Hepatocyte (in vitro differentiated cells): ENCODE results near the gene MPZL2. TPM values are rescaled to one million over a fixed set of nuclear protein-coding genes. Genes with fewer than 3 reads are reported as not detected.

Experiments used
- DNase-seq: peaks from one replicate; pipeline ENCODE4 v3.0.0-alpha.2; 2016; ENCODE audit warnings: low spot score
- H2AFZ ChIP-seq: fragments of 200-600 bp; sonication (generic); 2 replicates; pipeline ENCODE4 v1.6.0; 2016; ENCODE audit warnings: antibody characterized with exemption, mild to moderate bottlenecking
- H3K27ac ChIP-seq: fragments of 200-600 bp; sonication (generic); 2 replicates; pipeline ENCODE4 v1.5.1; 2016; ENCODE audit warnings: mild to moderate bottlenecking
- H3K27me3 ChIP-seq: fragments of 200-600 bp; sonication (generic); 2 replicates; pipeline ENCODE4 v1.6.1; 2016
- H3K36me3 ChIP-seq: fragments of 200-600 bp; sonication (generic); replicated peaks from 2 replicates; pipeline ENCODE4 v1.5.1; 2016; ENCODE audit warnings: low read depth; ENCODE audit not compliant: insufficient read depth
- H3K4me1 ChIP-seq: fragments of 200-600 bp; sonication (generic); 2 replicates; pipeline ENCODE4 v1.5.1; 2016; ENCODE audit warnings: mild to moderate bottlenecking, moderate library complexity; ENCODE audit not compliant: insufficient read depth
- H3K4me2 ChIP-seq: fragments of 200-600 bp; sonication (generic); 2 replicates; pipeline ENCODE4 v1.6.0; 2016
- H3K4me3 ChIP-seq: fragments of 200-600 bp; sonication (generic); 2 replicates; pipeline ENCODE4 v1.5.1; 2016; ENCODE audit warnings: mild to moderate bottlenecking
- H3K79me2 ChIP-seq: fragments of 200-600 bp; sonication (generic); 2 replicates; pipeline ENCODE4 v1.6.0; 2017; ENCODE audit warnings: mild to moderate bottlenecking
- H3K9me2 ChIP-seq: fragments of 200-600 bp; sonication (generic); replicated peaks from 2 replicates; pipeline ENCODE4 v1.6.0; 2017; ENCODE audit warnings: mild to moderate bottlenecking; ENCODE audit not compliant: insufficient read depth
- H3K9me3 ChIP-seq: fragments of 200-600 bp; sonication (generic); 2 replicates; pipeline ENCODE4 v1.5.1; 2016; ENCODE audit warnings: low read depth, mild to moderate bottlenecking
- H4K20me1 ChIP-seq: fragments of 200-600 bp; sonication (generic); 2 replicates; pipeline ENCODE4 v1.6.0; 2016; ENCODE audit warnings: mild to moderate bottlenecking; ENCODE audit not compliant: insufficient read depth, poor library complexity, severe bottlenecking
- CTCF ChIP-seq: fragments of 200-600 bp; sonication (generic); IDR thresholded peaks from 2 replicates; pipeline ENCODE4 v1.5.1; 2016; ENCODE audit warnings: antibody characterized with exemption, mild to moderate bottlenecking; ENCODE audit not compliant: poor library complexity
- EZH2 ChIP-seq: fragments of 200-600 bp; sonication (generic); IDR thresholded peaks from 2 replicates; pipeline ENCODE4 v1.6.1; 2016; ENCODE audit warnings: antibody characterized with exemption, mild to moderate bottlenecking, borderline replicate concordance
- EZH2phosphoT487 ChIP-seq: fragments of 200-600 bp; sonication (generic); IDR thresholded peaks from one replicate; pipeline ENCODE4 v1.6.1; 2018; ENCODE audit warnings: antibody characterized with exemption, mild to moderate bottlenecking, low read depth, moderate library complexity; ENCODE audit not compliant: unreplicated experiment, severe bottlenecking
- WGBS: methylation state at CpG from one replicate; pipeline ENCODE4 v1.1.6; 2016; ENCODE audit warnings: low lambda C conversion rate; ENCODE audit errors: missing lambda C conversion rate; 5-methylcytosine and 5-hydroxymethylcytosine counted together
- polyA plus RNA-seq: library from polyadenylated mRNA; unstranded; fragments of >200 nt; fragmentation: Nextera tagmentation; extraction: Ambion mirVana; gene quantifications from 2 replicates; pipeline ENCODE4 v1.2.1, GENCODE V29; 2016
- total RNA-seq: library from RNA; depleted of rRNA; stranded (reverse); fragments of >200 nt; gene quantifications from 2 replicates; pipeline ENCODE4 v1.2.3, GENCODE V29; 2014

The MPZL2 gene
- total and polyA plus RNA-seq, 2 experiments from 2014 or later = 47.2 to 48.0 TPM

GRCh38 chr11:118243993-118244762, 19.9 kb downstream of the MPZL2 start:
- H3K4me1 ChIP-seq = peaks cover 23% of the 10 kb centered on the region

GRCh38 chr11:118243161-118243560, 20.9 kb downstream of the MPZL2 start:
- H3K27ac ChIP-seq = no peak overlapping the region
- H3K27me3 ChIP-seq = no peaks in the 10 kb centered on the region
- H3K9me2 ChIP-seq = no peaks in the 10 kb centered on the region
- TF ChIP-seq CTCF (no peak), EZH2 (no peak), EZH2phosphoT487 (no peak)
- no peaks in the 10 kb centered on the region for H3K36me3 ChIP-seq
- peaks cover 22% of the 10 kb centered on the region for H3K79me2 ChIP-seq
- H4K20me1 ChIP-seq = no peaks in the 10 kb centered on the region
- no peak overlapping the region for H2AFZ ChIP-seq
- DNase-seq = no peak
- H3K4me1 ChIP-seq = peaks cover 23% of the 10 kb centered on the region
- no peak overlapping the region for H3K4me3 ChIP-seq
- 67% methylated on average over 8 of the region's 8 CpGs for WGBS
- no peak overlapping the region for H3K4me2 ChIP-seq
- no peaks in the 10 kb centered on the region for H3K9me3 ChIP-seq

More at GRCh38 chr11:118243993-118244762, 19.9 kb downstream of the MPZL2 start:
- H3K9me2 ChIP-seq = no peaks in the 10 kb centered on the region
- H2AFZ ChIP-seq = no peak overlapping the region
- no peak overlapping the region for H3K27ac ChIP-seq
- no peaks in the 10 kb centered on the region for H4K20me1 ChIP-seq
- H3K4me2 ChIP-seq = no peak overlapping the region
- no peaks in the 10 kb centered on the region for H3K27me3 ChIP-seq
- 66% methylated on average over 3 of the region's 3 CpGs for WGBS
- TF ChIP-seq CTCF (no peak), EZH2phosphoT487 (no peak), EZH2 (no peak)
- peaks cover 30% of the 10 kb centered on the region for H3K79me2 ChIP-seq
- no peaks in the 10 kb centered on the region for H3K9me3 ChIP-seq
- H3K4me3 ChIP-seq = no peak overlapping the region
- no peak for DNase-seq
- H3K36me3 ChIP-seq = no peaks in the 10 kb centered on the region

- no peaks in the 10 kb centered on the region for H4K20me1 ChIP-seq
- no peaks in the 10 kb centered on the region for H3K9me3 ChIP-seq
- TF ChIP-seq EZH2phosphoT487 (no peak), CTCF (no peak), EZH2 (no peak)
- H3K36me3 ChIP-seq = no peaks in the 10 kb centered on the region
- no peaks in the 10 kb centered on the region for H3K27me3 ChIP-seq
- WGBS = 75% methylated on average over 1 of the region's 1 CpG
- no peaks in the 10 kb centered on the region for H3K9me2 ChIP-seq
- DNase-seq = no peak
- H3K4me3 ChIP-seq = no peak overlapping the region
- H3K4me2 ChIP-seq = peak overlapping the region; percentile 58
- H3K79me2 ChIP-seq = peaks cover 21% of the 10 kb centered on the region
- no peak overlapping the region for H2AFZ ChIP-seq
- peak overlapping the region; percentile 95 for H3K27ac ChIP-seq
- H3K4me1 ChIP-seq = peaks cover 21% of the 10 kb centered on the region
These were observed 22.4 kb downstream of the MPZL2 start for GRCh38 chr11:118241764-118242098.
